ENCODE results near the gene COL25A1. TPM values are rescaled to one million over a fixed set of nuclear protein-coding genes. Genes with fewer than 3 reads are reported as not detected.

The COL25A1 gene
- total RNA-seq, 2 experiments from 2014 or later = not detected

GRCh38 chr4:109174224-109174953 lies 128.1 kb downstream of the COL25A1 start:
- Mint-ChIP-seq H3K36me3 (no peaks in the 10 kb centered on the region), H3K4me1 (ENCODE audit: low read depth) (no peaks in the 10 kb centered on the region), H3K9me3 (no peaks in the 10 kb centered on the region), H3K27me3 (peaks cover 2% of the 10 kb centered on the region), H3K4me3 (no peak overlapping the region), H3K27ac (no peak overlapping the region)
- no peak for DNase-seq
- CTCF ChIA-PET = no interaction called here
- intact Hi-C loops (cut with micrococcal nuclease) = no loop called here
- POLR2A ChIA-PET = no interaction called here

- Mint-ChIP-seq H3K4me1 (ENCODE audit: low read depth) (no peaks in the 10 kb centered on the region), H3K9me3 (no peaks in the 10 kb centered on the region), H3K36me3 (no peaks in the 10 kb centered on the region), H3K27me3 (peaks cover 7% of the 10 kb centered on the region), H3K4me3 (no peak overlapping the region), H3K27ac (no peak overlapping the region)
- no peak for DNase-seq
- ChIA-PET CTCF (no interaction called here), POLR2A (no interaction called here)
- intact Hi-C loops (cut with micrococcal nuclease) = no loop called here
These were observed 130.2 kb downstream of the COL25A1 start for GRCh38 chr4:109172301-109172700.

GRCh38 chr4:109171070-109171469 lies 131.4 kb downstream of the COL25A1 start:
- H3K27me3 Mint-ChIP-seq = peaks cover 11% of the 10 kb centered on the region
- no peaks in the 10 kb centered on the region for H3K4me1 Mint-ChIP-seq (ENCODE audit: low read depth)
- ChIA-PET CTCF (no interaction called here), POLR2A (no interaction called here)
- no peak for DNase-seq
- no peaks in the 10 kb centered on the region for H3K9me3 Mint-ChIP-seq
- H3K4me3 Mint-ChIP-seq = no peak overlapping the region
- H3K27ac Mint-ChIP-seq = no peak overlapping the region
- no peaks in the 10 kb centered on the region for H3K36me3 Mint-ChIP-seq
- intact Hi-C loops (cut with micrococcal nuclease) = no loop called here

GRCh38 chr4:109169170-109169569 lies 133.3 kb downstream of the COL25A1 start:
- Mint-ChIP-seq H3K36me3 (no peaks in the 10 kb centered on the region), H3K4me1 (ENCODE audit: low read depth) (no peaks in the 10 kb centered on the region), H3K27ac (no peak overlapping the region), H3K9me3 (no peaks in the 10 kb centered on the region), H3K4me3 (no peak overlapping the region), H3K27me3 (peaks cover 13% of the 10 kb centered on the region)
- ChIA-PET POLR2A (no interaction called here), CTCF (no interaction called here)
- intact Hi-C loops (cut with micrococcal nuclease) = no loop called here
- DNase-seq = no peak

GRCh38 chr4:109166586-109166985 lies 135.9 kb downstream of the COL25A1 start:
- no peaks in the 10 kb centered on the region for H3K36me3 Mint-ChIP-seq
- no peaks in the 10 kb centered on the region for H3K9me3 Mint-ChIP-seq
- ChIA-PET POLR2A (no interaction called here), CTCF (no interaction called here)
- H3K4me3 Mint-ChIP-seq = no peak overlapping the region
- H3K27ac Mint-ChIP-seq = no peak overlapping the region
- H3K27me3 Mint-ChIP-seq = peaks cover 11% of the 10 kb centered on the region
- intact Hi-C loops (cut with micrococcal nuclease) = no loop called here
- no peaks in the 10 kb centered on the region for H3K4me1 Mint-ChIP-seq (ENCODE audit: low read depth)
- DNase-seq = no peak

GRCh38 chr4:109166126-109166525 lies 136.3 kb downstream of the COL25A1 start:
- intact Hi-C loops (cut with micrococcal nuclease) = no loop called here
- ChIA-PET POLR2A (no interaction called here), CTCF (no interaction called here)
- no peak overlapping the region for H3K4me3 Mint-ChIP-seq
- peaks cover 11% of the 10 kb centered on the region for H3K27me3 Mint-ChIP-seq
- DNase-seq = no peak
- no peaks in the 10 kb centered on the region for H3K4me1 Mint-ChIP-seq (ENCODE audit: low read depth)
- no peaks in the 10 kb centered on the region for H3K9me3 Mint-ChIP-seq
- H3K27ac Mint-ChIP-seq = no peak overlapping the region
- no peaks in the 10 kb centered on the region for H3K36me3 Mint-ChIP-seq

- Mint-ChIP-seq H3K36me3 (no peaks in the 10 kb centered on the region), H3K9me3 (no peaks in the 10 kb centered on the region), H3K27me3 (peaks cover 9% of the 10 kb centered on the region), H3K27ac (no peak overlapping the region), H3K4me3 (no peak overlapping the region), H3K4me1 (ENCODE audit: low read depth) (no peaks in the 10 kb centered on the region)
- intact Hi-C loops (cut with micrococcal nuclease) = no loop called here
- CTCF ChIA-PET = no interaction called here
- DNase-seq = no peak
- POLR2A ChIA-PET = no interaction called here
These were observed 138.4 kb downstream of the COL25A1 start for GRCh38 chr4:109164011-109164410.

- no peak overlapping the region for H3K27ac Mint-ChIP-seq
- intact Hi-C loops (cut with micrococcal nuclease) = no loop called here
- H3K36me3 Mint-ChIP-seq = no peaks in the 10 kb centered on the region
- H3K4me1 Mint-ChIP-seq (ENCODE audit: low read depth) = no peaks in the 10 kb centered on the region
- ChIA-PET POLR2A (no interaction called here), CTCF (no interaction called here)
- no peak overlapping the region for H3K4me3 Mint-ChIP-seq
- H3K9me3 Mint-ChIP-seq = no peaks in the 10 kb centered on the region
- peaks cover 8% of the 10 kb centered on the region for H3K27me3 Mint-ChIP-seq
- no peak for DNase-seq
These were observed 139.0 kb downstream of the COL25A1 start for GRCh38 chr4:109163493-109163892.

- Mint-ChIP-seq H3K27ac (no peak overlapping the region), H3K4me1 (ENCODE audit: low read depth) (no peaks in the 10 kb centered on the region), H3K36me3 (no peaks in the 10 kb centered on the region), H3K4me3 (no peak overlapping the region), H3K27me3 (peaks cover 6% of the 10 kb centered on the region), H3K9me3 (no peaks in the 10 kb centered on the region)
- ChIA-PET POLR2A (no interaction called here), CTCF (no interaction called here)
- no peak for DNase-seq
- intact Hi-C loops (cut with micrococcal nuclease) = no loop called here
These were observed 139.7 kb downstream of the COL25A1 start for GRCh38 chr4:109162759-109163158.

GRCh38 chr4:109160494-109160893 lies 142.0 kb downstream of the COL25A1 start:
- DNase-seq = no peak
- no peak overlapping the region for H3K27ac Mint-ChIP-seq
- POLR2A ChIA-PET = no interaction called here
- CTCF ChIA-PET = no interaction called here
- no peaks in the 10 kb centered on the region for H3K36me3 Mint-ChIP-seq
- no peak overlapping the region for H3K4me3 Mint-ChIP-seq
- no peaks in the 10 kb centered on the region for H3K4me1 Mint-ChIP-seq (ENCODE audit: low read depth)
- no peaks in the 10 kb centered on the region for H3K9me3 Mint-ChIP-seq
- intact Hi-C loops (cut with micrococcal nuclease) = no loop called here
- peaks cover 2% of the 10 kb centered on the region for H3K27me3 Mint-ChIP-seq

GRCh38 chr4:109157696-109158095 lies 144.8 kb downstream of the COL25A1 start:
- no peak for DNase-seq
- no peaks in the 10 kb centered on the region for H3K27me3 Mint-ChIP-seq
- H3K9me3 Mint-ChIP-seq = no peaks in the 10 kb centered on the region
- H3K4me1 Mint-ChIP-seq (ENCODE audit: low read depth) = no peaks in the 10 kb centered on the region
- POLR2A ChIA-PET = no interaction called here
- intact Hi-C loops (cut with micrococcal nuclease) = no loop called here
- no peak overlapping the region for H3K4me3 Mint-ChIP-seq
- no peaks in the 10 kb centered on the region for H3K36me3 Mint-ChIP-seq
- CTCF ChIA-PET = no interaction called here
- no peak overlapping the region for H3K27ac Mint-ChIP-seq

- no peak for DNase-seq
- no peaks in the 10 kb centered on the region for H3K36me3 Mint-ChIP-seq
- H3K9me3 Mint-ChIP-seq = no peaks in the 10 kb centered on the region
- H3K4me1 Mint-ChIP-seq (ENCODE audit: low read depth) = no peaks in the 10 kb centered on the region
- intact Hi-C loops (cut with micrococcal nuclease) = no loop called here
- POLR2A ChIA-PET = no interaction called here
- no peak overlapping the region for H3K27ac Mint-ChIP-seq
- CTCF ChIA-PET = no interaction called here
- no peak overlapping the region for H3K4me3 Mint-ChIP-seq
- peaks cover 2% of the 10 kb centered on the region for H3K27me3 Mint-ChIP-seq
These were observed 145.3 kb downstream of the COL25A1 start for GRCh38 chr4:109157205-109157604.

- no peaks in the 10 kb centered on the region for H3K4me1 Mint-ChIP-seq (ENCODE audit: low read depth)
- no peak for DNase-seq
- POLR2A ChIA-PET = no interaction called here
- no peaks in the 10 kb centered on the region for H3K36me3 Mint-ChIP-seq
- H3K27me3 Mint-ChIP-seq = peaks cover 2% of the 10 kb centered on the region
- intact Hi-C loops (cut with micrococcal nuclease) = no loop called here
- H3K4me3 Mint-ChIP-seq = no peak overlapping the region
- H3K9me3 Mint-ChIP-seq = no peaks in the 10 kb centered on the region
- CTCF ChIA-PET = no interaction called here
- no peak overlapping the region for H3K27ac Mint-ChIP-seq
These were observed 146.1 kb downstream of the COL25A1 start for GRCh38 chr4:109156356-109156755.

Data from activated CD4-positive, alpha-beta memory T cell treated with anti-CD3 and anti-CD28 coated beads for 36 hours (primary cell).